ENCODE results near the gene GPR45.

GPR45 gene

DNA sequence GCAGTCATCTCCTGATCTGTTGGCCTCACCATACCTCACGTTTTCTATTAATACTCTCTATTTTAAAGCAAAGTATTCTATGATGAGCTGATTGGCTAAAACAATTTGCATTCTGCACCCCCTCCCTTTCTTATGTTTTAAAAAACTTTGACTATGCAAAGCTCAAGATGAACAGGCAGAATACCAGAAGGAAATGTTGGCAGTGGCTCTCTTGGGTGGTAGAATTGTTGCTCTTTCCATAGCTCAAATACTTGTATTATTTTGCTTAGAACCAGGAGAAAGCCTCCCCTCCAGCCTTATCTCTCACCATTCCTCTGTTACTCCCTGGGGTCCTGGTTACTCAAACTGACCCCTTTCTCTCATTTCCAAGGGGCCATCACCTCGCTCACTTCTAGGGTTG is 14.4 kb downstream of the GPR45 start:
- no peak for DNase-seq

DNA sequence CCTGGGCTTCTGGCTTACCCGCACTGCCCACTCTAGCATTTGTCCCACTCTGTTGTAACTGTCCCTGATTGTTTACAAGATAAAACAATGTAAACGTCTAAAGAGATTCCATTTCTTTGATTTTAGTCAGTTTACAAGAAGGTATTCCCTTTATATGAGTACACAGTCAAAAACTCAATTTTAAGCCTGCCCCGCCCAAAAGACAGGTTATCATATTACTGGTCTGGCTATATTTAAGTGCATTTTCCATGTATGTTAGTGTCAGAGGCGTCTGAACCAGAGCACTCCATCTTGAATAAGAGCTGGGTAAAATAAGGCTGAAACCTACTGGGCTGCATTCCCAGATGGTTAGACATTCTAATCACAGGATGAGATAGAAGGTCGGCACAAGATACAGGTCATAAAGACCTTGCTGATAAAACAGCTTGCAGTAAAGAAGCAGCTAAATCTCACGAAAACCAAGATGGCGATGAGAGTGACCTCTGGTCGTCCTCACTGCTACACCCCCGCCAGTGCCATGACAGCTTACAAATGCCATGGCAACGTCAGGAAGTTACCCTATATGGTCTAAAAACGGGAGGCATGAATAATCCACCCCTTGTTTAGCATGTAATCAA is 15.0 kb downstream of the GPR45 start:
- no peak for DNase-seq

DNA sequence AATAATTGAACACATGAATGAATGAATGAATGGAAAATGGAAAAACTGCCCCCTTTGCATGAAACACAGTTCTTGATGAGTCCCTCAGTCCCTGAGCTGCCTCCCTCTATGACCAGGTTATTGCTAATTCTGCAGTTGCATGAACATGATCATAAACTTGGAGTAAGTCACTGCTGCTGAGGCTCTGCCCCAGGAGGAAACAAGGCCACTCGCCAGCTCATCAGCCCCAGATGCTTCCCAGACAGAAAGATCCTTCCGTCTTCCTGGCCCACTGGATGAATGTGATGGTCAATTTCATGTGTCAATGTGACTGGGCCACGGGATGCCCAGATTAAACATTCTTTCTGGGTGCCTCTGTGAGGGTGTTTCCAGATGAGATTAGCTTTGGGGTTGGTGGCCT is 16.4 kb downstream of the GPR45 start:
- DNase-seq, result no peak

DNA sequence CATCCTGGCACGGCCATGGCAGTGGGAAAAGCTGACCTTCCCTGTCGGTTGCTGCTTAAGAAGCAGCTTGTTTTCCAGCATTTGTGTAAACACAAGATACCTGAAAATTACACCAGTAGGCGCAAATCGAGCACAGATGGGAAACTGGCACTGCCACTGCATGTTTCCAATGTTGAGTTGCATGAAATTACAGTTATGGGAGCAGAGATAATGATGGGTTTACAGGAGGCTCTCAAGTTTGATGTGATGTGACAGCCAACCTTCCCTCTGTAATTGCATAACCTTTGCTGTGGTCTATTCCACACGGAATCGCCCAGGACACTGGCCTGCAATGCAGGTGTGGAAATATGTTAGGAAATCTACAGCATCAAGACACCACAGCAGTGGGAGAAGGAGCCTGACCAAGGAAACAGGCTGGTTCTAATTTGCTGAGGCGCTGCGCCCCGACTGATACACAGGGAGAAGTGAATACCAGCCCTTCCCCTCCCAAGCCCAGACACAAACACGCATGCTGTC is 17.4 kb downstream of the GPR45 start:
- DNase-seq, result no peak

DNA sequence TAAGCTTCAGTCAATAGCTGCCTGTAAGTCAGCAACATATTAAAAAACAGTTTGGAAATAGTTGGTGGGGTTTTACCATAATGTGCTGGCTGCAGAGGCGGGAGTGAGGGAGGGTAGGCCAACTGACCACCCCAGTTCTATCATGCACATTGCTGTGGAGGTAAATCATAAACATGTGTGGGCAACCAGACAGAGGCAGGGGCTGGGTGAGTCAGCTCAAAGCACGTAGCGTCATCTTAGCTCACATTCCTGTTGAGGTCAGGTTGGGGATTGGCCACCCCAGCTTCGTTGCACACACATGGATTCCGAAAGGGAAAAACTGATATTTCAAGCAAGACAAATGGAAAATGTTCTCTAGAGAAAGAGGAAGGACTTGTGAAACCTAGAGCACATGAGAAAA is 19.5 kb downstream of the GPR45 start:
- DNase-seq, result no peak

DNA sequence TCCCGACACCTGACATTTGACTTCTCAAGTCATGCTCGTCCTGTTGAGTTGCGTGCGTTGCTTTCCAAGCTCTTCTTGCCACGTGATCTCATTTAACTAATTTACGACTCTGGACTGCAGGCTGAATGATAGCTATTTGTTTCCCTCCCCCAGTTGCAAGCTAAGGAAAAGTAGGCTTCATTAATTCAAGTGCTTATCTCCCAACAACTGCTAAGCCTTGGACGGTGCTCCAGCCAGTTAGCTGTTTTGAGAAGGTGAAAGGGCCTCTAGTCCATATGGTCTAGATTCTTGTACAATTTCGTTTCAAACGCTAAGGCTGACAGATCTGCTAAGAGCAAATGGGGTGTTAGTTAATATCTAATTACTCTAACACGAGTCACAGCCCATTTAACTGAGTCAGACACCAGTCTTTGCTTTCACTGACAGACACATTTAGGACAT is 21.1 kb downstream of the GPR45 start:
- DNase-seq, result no peak

DNA sequence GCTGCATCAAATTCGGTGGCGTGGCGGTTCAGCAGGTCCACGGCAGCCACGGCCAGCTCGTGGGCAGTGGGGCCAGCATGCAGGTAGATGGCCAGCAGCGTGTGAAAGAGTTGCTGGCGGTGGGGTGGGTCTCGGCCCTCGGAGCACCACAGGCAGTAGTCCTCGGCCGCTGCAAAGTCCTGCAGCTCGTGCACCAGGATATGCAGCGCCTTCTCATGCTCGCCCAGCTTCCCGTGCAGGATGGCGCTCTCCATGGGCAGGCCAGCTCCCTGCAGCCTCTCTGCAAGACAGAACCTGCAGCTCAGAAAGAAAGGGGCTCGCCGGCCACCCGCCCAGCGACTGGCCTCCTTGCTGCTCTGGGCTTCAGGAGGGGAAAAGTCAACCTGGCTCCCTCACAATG is 27.9 kb downstream of the GPR45 start:
- DNase-seq, result no peak

DNA sequence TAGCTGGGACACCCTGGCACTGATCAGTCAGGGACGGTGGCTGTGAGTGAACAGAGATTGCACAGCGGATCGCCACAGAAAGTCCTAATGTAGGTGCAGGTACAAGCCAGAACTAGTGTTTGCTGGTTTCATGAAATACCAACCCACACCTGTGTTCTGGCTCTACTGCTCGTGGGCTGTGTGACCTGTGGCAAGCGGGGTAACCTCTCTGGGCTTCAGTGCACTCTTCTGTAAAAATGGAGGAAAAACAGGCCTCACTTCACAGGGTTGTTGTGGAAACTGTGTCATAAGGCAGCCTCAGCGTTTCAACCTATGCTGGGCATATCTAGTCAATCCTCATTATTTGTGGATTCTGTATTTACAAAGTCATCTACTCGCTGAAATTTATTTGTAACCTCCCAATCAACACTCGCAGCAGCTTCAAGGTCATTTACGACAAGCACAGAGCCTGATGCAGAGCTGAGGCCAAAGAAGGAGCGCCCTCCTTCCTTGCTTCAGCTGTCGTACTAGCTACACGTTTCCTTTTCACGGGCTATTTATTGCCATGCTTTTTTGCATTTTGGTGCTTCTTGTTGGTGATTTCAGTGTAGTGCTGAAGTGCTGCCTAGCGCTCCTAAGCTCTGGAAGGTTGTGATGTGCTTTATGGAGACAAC is 30.0 kb downstream of the GPR45 start:
- no peak for DNase-seq

DNA sequence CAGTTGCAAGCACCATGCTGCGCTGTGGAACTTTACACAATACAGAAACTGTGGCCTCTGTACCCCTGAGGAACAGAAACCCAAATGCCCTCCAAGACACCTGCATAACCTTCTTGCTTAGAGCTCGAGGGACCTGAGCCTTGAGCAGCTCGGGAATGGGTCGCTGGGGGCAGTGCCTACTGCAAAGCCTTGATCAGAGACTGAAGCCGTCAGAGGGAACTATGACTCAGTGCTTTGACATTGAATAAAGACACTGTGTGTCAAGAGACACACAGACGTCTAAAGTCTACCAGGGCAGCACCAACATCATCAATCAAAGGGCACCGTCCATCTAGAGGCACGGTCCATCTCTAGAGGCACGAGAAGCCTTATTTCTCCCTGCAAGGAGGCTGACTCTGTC is 30.6 kb downstream of the GPR45 start:
- no peak for DNase-seq

DNA sequence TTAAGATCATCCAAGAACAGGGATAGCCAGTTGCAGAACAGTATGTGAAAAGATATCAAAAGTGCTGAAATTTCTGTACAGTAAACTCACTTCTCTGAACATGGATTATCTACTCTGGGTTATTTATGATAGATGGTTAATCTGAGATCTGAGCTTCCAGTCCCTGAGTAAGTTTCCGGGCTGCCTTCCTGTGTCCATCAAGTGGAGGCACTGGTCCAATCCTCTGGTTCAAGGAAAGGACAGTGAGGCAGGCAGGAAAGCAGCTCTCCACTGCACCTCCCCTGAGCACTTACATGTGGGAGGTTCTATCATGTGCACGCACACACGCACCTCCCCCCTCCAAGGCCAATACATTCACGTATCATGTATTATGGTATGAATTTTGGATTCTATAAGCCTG is 32.5 kb downstream of the GPR45 start:
- DNase-seq, result no peak

DNA sequence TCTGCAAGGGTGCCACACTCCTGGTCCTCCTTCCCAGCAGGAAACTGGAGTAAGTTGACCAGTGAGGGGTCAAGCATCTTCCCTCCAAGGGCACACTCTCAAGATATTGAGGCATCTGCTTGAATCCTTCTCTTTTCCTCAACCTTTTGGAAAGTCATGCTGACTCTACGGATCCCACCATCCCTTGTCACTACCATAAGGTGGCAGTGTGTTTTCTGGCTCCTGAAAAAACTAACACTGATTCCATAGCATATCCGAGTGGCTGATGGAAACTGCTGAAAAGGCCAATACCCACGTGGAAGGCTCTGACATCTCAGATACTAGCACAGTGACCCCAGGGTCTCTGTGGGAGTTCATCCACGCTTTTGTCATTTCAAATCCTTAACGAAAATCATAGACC is 37.1 kb downstream of the GPR45 start:
- no peak for DNase-seq

DNA sequence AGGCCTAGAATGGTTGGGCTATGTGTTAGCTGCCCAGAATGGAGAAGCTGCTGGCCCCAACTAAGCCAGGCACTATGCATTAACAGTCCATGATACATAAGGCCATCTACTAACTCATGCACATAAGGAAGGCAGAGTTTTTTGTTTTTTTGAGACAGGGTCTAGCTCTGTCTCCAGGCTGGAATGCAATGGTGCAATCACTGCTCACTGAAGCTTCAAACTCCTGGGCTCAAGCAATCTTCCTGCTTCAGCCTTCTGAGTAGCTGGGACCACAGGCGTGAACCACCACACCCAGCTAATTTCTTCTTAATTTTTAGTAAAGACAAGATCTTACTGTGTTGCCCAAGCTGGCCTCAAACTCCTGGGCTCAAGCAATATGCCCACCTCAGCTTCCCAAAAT is 37.6 kb downstream of the GPR45 start:
- DNase-seq, result no peak

DNA sequence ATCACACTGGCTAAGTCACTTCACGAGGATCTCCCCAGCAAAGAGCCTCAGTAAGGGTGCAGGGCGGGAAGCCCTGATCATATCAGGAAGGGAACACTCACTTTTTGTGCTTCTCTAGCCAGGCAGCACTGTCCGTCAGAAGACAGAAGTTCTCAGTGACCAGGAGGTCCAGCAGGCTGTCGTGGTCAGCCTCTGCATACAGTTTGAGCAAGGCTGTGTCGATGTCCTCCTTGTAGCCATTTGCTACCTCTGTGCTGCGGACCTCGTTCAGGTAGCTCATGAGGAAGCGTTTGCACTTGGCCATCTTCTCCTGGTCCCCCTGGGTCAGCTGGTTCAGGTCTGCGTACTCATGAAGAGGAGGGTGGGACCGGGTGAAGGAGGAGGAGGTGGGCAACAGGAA is 38.7 kb downstream of the GPR45 start:
- no peak for DNase-seq

DNA sequence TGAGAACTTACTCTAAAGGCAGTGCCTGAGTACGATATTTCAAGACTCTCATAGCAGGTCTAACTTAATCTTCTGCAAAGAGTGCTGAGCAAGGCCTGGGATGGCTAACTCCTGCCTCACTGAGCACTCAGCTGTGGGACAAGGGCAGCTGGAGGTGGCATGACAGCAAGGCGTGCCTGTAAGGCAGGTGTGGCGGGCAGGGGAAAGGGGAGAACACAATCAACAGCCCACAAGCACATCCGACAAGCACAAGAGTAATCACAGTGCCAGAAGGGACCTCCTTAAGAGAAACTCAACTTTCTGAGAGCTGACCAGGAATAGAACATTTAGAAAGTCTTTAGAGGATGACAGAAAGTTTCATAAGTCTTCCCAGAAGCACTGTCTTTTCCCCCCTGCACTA is 42.0 kb downstream of the GPR45 start:
- no peak for DNase-seq

DNA sequence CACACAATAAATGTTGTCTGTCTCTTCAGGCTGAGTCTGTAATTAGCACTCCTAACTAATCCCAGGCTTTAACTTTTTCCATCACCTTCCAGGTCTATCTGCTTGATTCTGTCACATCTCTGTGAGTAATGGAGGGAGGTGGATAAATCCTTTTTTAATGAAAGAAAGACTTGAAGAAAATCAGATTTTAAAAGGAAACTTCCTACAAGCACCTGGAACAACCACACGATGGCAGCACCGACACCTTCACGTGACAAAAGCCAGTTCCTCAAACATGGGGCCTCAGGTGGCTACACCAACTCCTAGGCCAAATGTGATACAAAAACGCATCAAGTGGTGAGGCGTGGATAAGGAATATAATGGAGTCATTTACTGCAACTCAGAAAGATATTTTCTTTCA is 46.1 kb downstream of the GPR45 start:
- DNase-seq, result peak; percentile 55 to 72

DNA sequence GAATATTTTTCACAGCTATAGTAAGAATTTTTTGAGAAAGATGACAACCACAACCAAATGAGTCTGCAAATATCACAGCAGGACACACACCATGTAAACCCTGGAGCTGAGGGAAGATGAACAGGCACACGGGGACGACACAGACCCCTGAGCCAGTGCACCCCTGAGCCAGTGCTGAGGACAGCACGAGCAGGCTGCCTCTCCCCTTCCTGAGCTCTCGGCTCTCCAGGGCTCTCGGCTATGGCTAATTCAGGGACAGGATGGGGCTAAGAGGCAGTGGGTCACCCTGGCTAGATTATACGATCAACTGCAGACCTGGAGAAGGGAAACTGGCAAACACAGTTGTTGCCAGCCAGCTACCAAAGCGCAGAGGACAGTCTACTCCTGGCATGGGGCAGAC is 46.6 kb downstream of the GPR45 start:
- no peak for DNase-seq

DNA sequence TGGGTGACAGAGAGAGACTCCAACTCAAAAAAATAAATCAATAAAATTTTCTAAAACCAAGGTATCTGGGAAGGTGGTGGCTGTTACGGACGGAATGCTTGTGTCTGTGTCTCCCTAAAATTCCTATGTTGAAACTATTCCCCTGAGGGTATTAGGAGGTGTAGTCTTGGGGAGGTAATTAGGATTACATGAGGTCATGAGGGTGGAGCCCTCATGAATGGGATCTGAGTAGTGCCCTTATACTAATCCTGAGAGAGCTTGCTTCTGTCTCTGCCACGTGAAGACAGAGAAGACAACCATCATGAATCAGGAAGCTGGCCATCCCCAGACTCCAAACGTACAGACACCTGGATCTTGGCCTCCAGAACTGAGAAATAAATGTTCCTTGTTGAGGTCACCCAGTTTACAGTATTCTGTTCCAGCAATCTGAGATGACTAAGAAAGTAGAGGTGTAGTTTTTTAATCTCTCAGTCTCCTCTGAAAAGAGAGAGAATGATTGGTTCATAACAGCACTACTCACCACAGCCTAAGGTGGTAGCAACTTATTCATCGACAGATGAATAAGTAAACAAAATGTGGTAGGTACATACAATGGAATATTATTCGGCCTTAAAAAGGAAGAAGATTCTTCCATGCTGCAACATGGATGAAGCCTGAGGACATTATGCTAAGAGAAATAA is 49.6 kb downstream of the GPR45 start:
- no peak for DNase-seq

DNA sequence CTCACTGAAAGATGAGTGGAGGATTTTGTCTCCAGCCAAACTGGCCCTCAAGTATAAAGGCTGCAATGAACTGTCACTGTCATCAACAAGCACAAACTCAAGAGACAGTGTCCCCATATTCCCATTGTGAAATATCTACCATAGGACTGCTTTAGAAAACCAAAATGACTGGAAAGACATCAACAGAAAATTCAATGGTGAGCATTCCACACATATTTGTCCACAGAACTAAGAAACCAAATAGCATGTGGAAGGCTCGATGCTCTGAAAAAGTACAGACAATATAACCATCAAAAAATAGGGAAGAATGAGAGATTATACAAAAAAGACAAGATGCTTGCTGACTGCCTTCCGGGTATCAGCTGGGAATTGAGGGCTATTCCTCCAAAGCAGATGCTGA is 50.4 kb downstream of the GPR45 start:
- no peak for DNase-seq
